DND-41 (cell line): ENCODE measurements around the gene DRD5.
A peak's percentile ranks its signal among the peaks of the same experiment; 100 is the strongest.

Experiments used
- CTCF ChIP-seq: IDR thresholded peaks from 2 replicates; pipeline ENCODE4 v1.5.1; 2012; ENCODE audit warnings: borderline replicate concordance, low read length, moderate library complexity, mild to moderate bottlenecking; ENCODE audit not compliant: poor library complexity, severe bottlenecking; ENCODE audit errors: extremely low read depth
- EZH2 ChIP-seq: IDR thresholded peaks from 3 replicates; pipeline ENCODE4 v1.6.1; 2012; ENCODE audit warnings: borderline replicate concordance, low read depth, mild to moderate bottlenecking, moderate library complexity, low read length, inconsistent platforms; ENCODE audit not compliant: severe bottlenecking

GRCh38 chr4:9765091-9765490 lies 16.3 kb upstream of the DRD5 start:
- TF ChIP-seq CTCF (peak; percentile 23), EZH2 (no peak)
